ENCODE results near the gene PHKB.
"Not testable (repeated sequence)": the region's sequence is repeated elsewhere in the genome, so short reads cannot be mapped to it uniquely, and the experiment has no call there.

Gene PHKB

DNA sequence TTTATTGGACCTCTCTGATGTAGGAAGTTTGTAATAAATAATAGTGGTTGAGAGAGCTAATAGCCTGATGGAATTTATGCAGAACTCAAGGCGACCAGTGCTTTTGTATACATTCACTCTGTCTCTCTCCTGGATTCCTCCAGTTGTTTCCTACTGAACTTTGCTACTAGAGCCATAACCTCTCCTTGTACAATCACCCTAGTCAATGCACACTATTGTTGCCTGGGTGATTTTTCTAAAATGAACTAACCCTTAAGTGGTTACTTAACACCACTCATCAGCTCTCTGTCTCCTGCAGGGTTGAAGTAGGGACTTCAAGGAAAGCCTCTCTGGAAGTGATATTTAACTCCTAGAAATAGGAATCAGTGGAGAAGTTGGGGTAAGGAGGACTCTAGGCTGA lies 9.7 kb downstream of the PHKB start:
- no peak for DNase-seq

DNA sequence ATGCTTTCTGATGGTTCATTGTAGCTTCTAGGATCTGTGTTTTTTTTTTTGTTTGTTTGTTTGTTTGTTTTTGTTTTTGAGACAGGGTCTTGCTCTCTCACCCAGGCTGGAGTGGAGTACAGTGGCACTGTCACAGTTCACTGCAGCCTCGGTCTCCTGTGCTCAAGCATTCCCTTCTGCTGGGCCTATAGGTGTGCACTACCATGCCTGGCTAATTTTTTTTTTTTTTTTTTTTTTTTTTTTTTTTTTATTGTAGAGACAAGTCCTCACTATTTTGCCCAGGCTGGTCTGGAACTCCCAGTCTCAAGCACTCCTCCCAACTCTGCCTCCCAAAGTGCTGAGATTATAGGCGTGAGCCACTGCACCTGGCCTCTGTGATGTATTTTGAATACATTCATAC lies 11.9 kb downstream of the PHKB start:
- DNase-seq: not testable (repeated sequence)

DNA sequence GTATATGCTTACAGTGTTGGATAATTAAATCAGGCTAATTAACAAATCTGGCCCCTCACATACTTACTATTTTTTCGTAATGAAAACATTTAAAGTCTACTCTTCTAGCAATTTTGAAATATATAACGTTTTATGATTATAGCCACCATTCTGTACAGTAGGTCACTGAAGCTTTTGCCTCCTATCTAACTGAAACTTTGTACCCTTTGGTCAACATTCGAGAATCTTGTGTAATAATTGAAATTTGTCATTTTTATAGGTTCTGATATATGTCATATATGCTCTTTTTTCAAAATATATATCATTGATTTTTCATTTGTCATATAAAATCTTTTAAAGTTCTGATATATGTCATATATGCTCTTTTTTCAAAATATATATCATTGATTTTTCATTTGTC lies 12.7 kb downstream of the PHKB start:
- no peak for DNase-seq

DNA sequence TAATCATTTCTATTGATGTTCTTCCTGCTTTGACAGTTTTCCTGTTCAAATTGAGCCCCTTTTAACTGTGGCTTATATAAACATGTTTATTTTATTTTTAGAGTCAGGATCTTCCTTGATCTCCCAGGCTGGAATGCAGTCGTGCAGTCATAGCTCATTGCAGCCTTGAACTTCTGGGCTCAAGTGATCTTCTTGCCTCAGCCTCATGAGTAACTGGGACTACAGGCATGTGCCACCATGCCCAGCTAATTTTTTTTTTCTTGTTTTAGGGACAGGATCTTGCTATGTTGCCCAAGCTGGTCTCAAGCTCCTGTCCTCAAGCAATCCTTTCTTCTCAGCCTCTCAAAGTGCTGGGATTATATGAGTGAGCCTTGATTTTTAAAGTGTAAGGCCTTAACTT lies 14.7 kb downstream of the PHKB start:
- no peak for DNase-seq

DNA sequence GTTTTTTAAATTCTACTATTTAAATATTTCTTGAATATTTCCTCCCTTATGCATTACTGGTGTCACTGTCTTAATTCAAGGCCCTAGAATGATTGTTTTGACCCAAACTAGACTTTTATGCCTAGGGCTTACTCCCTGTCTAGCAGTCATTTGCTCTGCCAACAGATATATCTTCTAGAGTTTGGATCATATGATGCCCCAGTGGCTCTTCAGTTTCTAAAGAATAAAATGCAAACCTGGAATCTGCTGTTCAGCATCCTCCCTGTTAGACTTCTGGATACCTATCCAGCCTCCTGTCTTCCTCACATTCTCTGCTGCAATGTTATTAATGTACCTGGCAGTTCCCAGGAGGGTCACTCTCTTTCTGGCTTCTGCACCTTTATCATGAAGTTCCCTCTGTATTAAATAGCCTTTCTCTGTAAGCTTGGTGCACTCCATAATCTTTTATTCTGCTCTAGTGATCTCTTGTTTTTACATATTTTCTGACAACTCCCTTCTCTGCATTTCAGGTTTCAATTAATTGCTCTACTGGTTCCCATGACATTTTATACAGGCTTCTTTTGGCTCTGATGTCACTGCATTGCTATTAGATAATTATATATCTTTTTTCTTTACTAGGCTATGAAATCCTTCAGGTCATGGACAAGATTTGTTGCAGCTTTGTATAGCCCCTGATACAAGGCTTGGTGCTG lies 15.7 kb downstream of the PHKB start:
- DNase-seq: no peak

DNA sequence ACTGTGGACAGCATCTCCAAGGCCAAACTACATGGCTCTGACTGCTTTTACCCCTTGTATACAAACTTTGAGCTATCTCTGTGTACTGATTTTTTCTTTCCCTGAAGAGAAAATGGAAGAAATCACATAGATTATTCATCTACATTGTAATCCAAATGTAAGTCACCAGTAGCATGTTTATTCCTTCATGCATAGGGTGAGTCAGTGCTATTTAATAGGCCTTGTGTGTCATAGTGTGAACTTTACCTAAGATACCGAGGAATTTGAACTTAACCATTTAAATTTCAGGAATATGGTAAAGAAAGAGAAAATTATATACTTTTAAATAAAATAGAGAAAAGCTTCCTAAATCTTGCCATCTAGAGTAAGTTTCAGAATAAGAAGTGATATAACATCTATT lies 16.5 kb downstream of the PHKB start:
- no peak for DNase-seq

DNA sequence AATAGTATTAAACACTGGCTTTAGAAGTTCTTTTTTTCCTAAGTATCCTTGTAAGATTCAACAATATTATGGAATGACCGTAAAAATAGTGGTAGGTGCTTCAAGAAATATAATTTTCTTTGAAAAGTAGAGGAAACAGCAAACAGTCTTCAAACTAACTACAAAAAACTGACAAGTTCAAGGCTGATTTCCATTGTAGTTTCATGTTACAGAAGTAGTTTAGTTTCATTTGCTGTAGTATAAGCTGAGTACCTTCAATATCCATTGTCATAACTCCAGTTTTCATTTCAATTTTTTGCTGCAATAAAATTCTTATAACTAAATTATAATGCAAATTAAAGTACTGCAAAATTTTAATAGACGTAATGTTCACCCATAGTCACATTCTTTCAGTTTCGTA lies 19.3 kb downstream of the PHKB start:
- no peak for DNase-seq

DNA sequence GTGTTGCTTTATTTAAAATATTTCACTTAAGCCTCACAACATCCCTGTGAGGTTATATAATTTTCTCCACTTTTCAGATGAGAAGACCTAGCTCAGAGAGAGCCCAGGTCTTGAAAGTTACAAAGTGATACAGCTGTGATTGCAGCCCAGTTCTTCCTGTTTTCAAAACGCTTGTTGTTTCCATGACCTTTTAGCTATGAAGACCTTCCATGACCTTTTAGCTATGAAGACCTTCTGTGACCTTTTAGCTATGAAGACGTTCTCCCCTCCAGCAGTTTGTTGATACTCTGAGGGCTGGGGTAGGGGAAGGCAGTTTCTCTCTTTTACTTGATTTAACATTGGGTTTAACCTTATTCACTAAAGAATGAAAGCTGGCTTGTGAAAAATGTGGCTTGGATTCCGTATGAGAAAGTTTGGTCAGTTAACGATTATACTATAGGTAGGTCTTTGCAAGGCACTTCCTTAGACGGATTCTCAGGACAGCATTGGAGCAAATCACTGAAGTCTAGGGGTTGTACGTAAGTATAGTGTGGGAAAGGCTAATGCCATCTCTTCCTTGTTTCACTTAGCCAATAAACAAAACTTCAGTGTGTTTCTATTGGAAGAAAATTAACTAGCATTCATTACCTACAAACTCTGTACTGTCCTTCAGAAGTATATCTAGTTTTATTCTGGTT lies 20.7 kb downstream of the PHKB start:
- no peak for DNase-seq

DNA sequence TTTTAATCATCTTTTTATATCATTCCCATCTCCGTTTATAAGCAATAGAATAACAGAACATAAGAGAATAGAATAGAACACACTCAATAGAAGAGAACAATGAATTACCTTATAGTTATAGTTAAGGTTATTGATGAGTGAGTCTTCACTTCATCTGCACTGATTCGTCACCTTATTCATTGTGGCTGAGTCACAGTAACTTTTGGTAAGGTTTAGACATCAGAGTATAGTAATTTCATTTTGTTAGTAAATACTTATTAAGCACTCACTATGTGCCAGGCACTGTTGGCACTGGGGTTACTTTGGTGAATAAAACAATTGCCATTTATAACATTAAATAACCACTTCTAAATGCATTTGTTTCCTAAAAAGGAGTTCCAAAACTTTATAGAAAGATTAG lies 22.5 kb downstream of the PHKB start:
- no peak for DNase-seq

DNA sequence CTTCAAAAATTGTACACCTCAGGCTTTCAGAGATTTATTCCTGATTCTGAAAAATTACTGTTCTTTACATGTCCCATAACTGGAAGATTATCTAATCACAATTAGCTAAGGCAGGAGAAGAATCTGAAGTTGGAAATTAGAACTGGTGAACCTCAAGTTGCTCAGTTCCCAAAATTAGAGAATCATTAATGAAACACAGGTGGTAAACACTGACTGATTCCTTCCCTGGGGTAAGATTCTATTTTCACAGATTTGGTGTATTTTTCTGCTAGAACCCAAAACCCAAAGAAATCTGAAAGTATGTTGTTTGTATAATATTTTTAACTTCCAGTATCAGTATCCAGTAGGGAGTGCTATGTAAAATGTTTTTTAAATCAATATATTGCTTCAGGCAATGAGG lies 25.7 kb downstream of the PHKB start:
- DNase-seq: no peak

DNA sequence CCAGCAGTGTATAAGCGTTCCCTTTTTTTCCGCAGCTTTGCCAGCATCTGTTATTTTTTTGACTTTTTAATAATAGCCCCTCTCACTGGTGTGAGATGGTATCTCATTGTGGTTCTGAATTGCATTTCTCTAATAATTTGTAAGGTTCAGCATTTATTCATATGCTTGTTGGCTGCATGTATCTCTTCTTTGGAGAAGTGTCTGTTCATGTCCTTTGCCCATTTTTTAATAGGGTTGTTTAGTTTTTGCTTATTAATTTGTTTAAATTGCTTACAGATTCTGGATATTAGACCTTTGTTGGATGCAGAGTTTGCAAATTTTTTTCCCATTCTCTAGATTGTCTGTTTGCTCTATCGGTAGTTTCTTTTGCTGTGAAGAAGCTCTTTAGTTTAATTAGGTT lies 26.9 kb downstream of the PHKB start:
- no peak for DNase-seq

DNA sequence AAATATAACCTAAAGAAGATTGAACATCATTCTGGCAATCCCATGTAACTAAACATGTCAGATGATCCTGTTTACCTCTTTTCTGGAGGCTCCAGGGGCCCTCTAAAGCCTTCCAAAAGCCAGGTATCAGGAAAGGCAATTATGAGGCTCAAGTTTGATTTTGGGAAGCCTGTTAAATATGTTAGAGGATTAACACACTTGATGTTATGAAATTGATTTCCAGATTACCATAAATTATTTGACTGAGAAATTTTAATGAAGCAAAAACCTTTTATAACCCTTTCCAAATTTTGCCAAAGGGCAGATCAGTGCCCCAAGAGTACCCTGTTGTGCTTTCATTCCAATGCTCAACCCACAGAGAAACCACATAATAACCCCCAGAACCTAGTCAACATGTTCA lies 29.3 kb downstream of the PHKB start:
- no peak for DNase-seq

DNA sequence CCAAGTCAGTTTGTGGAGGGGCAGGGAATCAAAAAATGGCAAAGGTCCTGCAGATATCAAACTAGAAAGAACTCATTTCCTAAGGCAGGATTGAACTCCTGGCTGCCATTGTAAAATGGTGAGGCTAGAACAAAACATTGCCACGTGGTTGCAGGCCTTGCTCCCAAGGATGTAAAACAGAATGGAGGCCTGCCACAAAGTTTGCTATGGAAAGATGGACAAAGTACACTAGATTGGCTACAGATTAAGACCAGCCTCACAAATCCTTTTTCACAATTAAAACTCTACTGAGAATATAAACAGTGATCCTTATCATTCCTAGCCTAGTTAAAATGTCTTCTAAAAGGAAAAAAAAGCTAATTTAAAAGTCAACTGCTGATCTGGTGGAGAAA lies 30.9 kb downstream of the PHKB start:
- no peak for DNase-seq

DNA sequence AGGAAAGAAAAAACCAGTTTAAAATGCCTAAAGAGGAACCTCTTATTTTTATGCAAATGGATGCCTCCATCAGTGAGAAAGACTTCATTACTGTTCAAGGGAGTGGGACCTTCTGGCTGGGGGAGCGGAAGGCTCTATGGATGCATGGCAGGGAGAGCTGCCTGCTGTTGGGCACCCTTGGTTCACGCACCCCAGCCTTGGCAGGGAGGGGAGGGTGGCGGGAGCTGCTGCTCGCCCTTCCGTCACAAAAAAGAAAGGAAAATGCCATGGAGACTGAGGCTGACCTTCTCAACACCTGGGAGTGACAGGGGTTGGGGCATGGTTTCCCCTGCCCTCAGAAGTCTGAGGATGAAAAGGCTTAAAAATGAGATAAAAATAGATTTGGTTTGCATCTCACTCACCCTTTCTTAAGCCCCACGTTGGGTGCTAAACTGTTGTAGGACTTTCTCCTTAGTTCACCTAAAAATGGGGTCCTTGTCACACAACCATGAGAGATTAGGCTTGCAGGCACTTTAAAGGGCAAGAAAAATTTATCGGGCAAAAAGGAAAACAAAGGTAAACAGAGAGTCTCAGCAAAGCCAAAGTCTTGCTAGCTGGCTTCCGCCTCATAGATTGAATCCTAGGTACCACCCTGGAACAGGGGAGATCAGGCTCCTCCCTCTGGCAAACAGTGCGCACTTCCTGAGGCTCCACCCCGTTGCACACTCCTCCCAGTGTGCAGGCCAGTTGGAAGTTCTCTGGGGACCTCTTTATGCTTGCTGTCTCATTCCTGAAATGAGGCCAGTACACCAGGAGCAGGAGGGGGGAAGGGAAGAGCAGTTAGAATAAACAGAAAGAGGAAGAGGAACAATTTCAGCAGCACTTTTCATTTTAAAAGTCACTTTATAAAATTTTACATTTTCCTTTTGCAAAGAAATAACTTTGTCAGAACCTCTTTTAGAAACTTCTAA lies 31.6 kb downstream of the PHKB start:
- peak; percentile 41 for DNase-seq

DNA sequence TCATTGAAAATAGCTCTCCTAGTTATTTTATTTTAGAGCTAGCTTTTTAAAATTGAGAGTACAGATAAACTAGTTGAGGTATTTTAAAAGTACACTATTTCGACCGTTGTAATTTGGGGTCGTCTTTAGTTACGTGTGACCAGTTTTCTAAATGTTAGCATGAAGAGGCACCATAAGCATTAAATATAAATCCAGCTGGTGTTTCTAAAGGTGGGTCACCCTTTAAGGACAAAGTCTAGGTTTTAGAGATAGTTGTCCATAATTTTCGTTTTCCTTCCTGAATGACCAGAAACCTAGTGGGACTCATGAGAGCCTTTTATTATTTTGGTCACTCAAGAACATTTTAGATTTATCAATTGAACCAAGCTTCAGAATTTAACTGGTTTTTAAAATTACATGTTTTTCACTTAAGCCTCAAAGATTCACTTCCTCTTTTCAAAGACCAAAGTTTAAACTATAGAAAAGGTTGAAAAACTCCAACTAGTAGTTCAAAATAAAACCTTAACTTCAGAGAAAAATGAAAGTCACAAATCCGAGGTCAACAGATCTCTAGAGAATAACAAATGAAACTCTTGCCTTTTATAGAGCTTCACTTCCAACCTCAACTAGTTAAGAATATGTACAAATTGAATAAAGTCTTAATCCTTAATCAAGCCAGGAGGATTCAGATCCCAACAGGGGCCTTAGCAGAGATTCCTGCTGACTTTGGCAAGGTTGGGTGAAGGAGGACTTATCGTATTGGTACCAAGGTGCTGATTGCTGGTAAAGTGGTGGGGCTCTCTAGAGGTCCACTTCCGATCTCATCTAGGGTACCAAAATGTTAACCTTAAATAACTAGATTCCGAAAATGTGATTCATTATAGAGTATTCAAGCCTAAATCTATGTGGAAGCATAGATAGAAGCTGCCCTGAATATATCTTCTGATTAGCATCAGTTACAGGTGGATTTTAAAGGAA lies 32.5 kb downstream of the PHKB start:
- DNase-seq: no peak

DNA sequence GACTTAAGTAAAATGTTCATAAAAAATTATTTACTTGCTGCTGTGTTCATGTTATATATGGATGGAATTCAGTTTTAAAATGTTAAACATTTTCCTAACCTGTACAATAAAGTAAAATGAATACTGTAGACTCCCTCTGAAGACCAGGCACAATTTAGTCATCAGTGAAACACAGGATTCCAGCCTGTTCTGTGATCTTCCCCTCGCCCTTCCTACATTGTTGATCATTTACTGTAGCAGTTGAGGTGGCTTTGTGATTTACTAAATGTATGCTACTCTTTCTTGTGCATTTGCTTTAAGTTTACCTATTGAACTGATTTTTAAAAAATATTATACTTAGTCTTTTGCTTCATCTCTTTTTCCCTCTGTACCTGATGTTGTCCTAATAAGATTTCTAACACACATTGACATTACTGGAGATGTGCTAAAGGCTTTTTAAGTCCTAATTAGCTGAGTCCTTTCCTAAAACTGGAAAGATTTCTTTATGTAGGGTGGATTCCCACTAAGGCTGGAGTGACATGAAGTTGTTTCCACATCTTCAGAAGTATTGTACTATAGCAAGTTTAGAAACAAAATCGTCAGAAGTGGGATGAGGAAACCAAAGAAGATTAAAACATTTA lies 38.1 kb downstream of the PHKB start:
- no peak for DNase-seq

DNA sequence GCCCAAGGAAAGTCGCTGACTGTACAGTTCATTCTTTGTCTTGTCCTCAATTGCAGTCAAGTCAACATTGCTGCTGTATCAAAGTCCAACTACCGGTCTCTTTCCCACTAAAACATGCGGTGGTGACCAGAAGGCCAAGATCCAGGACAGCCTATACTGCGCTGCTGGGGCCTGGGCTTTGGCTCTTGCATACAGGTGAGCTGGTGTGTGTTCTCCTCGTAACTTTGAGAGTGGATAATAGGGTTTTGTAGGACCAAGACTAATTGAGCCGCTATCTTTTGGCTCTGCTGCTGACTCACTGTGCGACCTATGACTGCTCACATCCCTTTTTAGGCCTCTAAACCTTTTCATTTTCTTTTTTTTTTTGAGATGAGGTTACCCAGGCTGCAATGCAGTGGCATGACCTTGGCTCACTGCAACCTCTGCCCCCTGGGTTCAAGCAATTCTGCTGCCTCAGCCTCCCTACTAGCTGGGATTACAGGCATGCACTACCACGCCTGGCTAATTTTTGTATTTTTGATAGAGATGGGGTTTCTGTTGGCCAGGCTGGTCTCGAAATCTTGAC lies 38.7 kb downstream of the PHKB start:
- no peak for DNase-seq

DNA sequence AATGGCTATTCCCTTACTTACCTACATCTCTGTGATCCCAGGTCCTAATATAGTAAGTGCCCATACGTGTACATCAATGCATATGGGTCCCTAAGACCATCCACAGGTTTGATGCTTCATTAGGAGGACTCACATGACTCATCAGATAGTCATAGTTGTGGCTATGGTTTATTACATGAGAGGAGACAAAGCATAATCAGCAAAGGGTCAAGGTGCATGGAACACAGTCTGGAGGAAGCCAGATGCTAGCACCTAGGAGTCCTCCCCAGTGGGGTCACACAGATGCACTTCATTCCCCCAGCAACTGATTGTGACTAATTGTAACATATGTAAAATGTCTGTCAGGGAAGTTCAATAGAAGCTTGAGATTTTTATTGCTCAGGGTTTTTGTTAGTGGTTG lies 42.8 kb downstream of the PHKB start:
- no peak for DNase-seq

DNA sequence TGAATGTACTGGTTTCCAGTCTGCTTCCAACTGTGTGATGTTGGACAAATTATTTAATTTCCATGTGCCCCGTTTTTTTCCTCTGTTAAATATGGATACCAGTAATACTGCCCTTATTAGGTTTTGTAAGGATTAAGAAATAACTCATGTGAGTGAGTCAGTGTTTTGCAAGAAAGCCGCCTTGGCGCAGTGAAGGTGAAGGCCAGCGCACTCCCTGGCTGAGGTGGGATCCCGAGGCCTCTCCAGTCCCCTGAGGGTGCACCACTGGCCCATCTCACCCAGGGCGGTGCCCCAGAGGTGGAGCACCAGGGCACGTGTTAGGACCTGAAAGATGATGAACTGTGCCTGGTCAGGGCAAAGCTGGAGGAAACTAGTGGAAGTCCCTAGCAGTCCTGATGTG lies 43.5 kb downstream of the PHKB start:
- DNase-seq: no peak

DNA sequence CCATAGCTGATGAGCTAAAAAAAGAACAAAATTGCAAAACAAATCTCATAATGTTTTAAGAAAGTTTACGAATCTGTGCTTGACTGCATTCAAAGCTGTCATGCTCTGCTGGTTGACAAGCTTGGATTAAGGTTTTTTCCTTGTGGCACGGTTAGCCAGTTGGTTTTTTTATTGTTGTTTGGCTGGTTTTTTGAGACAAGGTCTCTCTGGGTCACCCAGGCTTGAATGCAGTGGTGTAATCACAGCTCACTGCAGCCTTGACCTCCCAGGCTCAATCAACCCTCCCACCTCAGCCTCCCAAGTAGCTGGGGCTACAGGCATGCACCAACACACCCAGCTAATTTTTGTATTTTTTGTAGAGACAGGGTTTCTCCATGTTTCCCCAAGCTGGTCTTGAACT lies 45.7 kb downstream of the PHKB start:
- no peak for DNase-seq

DNA sequence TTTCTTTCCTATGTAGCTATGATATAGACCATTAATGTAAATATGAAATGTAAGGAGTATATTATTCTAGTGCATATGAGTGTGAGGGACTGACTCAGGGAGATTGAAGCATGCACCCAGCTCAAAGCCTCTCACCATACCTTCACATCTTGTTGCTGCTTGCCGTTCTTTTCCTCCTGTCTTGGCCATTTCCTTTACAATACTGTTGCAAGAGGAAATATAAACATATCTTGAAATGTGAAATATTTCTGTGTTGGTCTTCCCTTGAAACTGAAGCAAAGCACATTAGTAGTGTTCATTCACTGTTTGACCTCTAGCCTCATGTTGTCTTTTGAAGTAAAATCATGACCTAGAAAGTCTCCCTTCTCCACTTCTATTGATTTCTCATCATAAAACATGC lies 46.6 kb downstream of the PHKB start:
- DNase-seq: no peak

DNA sequence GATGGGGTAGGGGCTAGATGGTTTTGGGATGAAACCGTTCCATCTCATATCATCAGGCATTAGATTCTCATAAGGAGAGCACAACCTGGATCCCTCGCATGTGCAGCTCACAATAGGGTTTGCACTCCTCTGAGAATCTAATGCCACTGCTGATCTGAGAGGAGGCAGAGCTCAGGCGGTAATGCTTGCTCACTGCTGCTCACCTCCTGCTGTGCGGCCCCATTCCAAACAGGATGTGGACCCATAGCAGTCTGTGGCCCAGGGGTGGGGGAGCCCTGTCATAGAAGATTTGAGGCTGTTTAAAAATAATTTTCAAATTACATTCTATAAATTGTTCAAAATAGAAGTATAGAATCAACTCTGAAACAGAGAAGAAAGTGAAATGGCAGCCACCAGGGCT lies 50.8 kb downstream of the PHKB start:
- DNase-seq: no peak

Data from left hindlimb (tissue), 1 donor.